K562 (cell line): ENCODE measurements around the gene GABRA4. TPM values are rescaled to one million over a fixed set of nuclear protein-coding genes. Genes with fewer than 3 reads are reported as not detected.

Experiments used
- ATAC-seq: fragments of 200-7000 bp; cut with Tn5 transposase; 3 replicates; pipeline ENCODE4 v1.9.1; 2020; ENCODE audit warnings: moderate library complexity
- BruUV-seq: library from RNA; stranded (reverse); fragments of 400-500 nt; replicated peaks from 2 replicates; lab custom pipeline; 2021; lab: Mats Ljungman, UMichigan
- CTCF ChIA-PET: fragments of 300-600 bp; formaldehyde crosslinking; extraction: SDS; loops from one replicate; lab custom pipeline; 2021; ENCODE audit warnings: low intra/inter-chr PET ratio; lab: Yijun Ruan, JAX
- POLR2A ChIA-PET: fragments of 300-600, 350-650 bp; sonication (Branson Sonifier 250); formaldehyde crosslinking; extraction: SDS; loops from one replicate; lab custom pipeline; 2021; ENCODE audit warnings: antibody characterized with exemption, inconsistent platforms; lab: Yijun Ruan, JAX
- DNase-seq, 4 experiments: peaks; one replicate each; pipeline versions ENCODE4 v3.0.0 to v3.0.0-alpha.2; 2011 to 2018; ENCODE audit warnings: low spot score in 3 of 4, mixed read lengths in 3 of 4; ENCODE audit errors: extremely low read depth in 1 of 4
- FAIRE-seq: peaks from 2 replicates; lab custom pipeline; 2011; peaks lifted over from hg19 to GRCh38; lab: Jason Lieb, UNC
- H2AFZ ChIP-seq: 2 replicates; pipeline ENCODE4 v1.6.0; 2011; ENCODE audit warnings: low read depth, low read length, control low read depth, inconsistent platforms
- H3K27ac ChIP-seq: fragments of 200-600 bp; 3 replicates; pipeline ENCODE4 v1.8.0; 2011; ENCODE audit warnings: low read depth, mild to moderate bottlenecking, control low read depth, inconsistent platforms, low read length, moderate library complexity, mixed read lengths; ENCODE audit errors: extremely low read depth
- H3K27me3 ChIP-seq, 2 experiments: fragments of 300-600 bp in 1 of 2; 2 replicates in 1 of 2; 3 replicates in 1 of 2; pipeline versions ENCODE4 v1.6.0 to v1.8.0; 2011; ENCODE audit warnings: inconsistent platforms in 2 of 2, low read length in 2 of 2, mild to moderate bottlenecking in 1 of 2, mixed read lengths in 1 of 2, moderate library complexity in 1 of 2; ENCODE audit not compliant: control insufficient read depth in 2 of 2, insufficient read depth in 2 of 2
- H3K36me3 ChIP-seq: fragments of 300-600 bp; 3 replicates; pipeline ENCODE4 v1.8.0; 2011; ENCODE audit warnings: mild to moderate bottlenecking, low read length, inconsistent platforms; ENCODE audit not compliant: control insufficient read depth, insufficient read depth
- H3K4me1 ChIP-seq, 2 experiments: fragments of 200-600 bp in 1 of 2; replicated peaks in 1 of 2; 2 replicates in 1 of 2; 3 replicates in 1 of 2; pipeline versions ENCODE4 v1.5.1 to v1.8.0; 2011; ENCODE audit warnings: inconsistent platforms in 2 of 2, low read length in 2 of 2, mild to moderate bottlenecking in 1 of 2, mixed read lengths in 1 of 2, moderate library complexity in 1 of 2; ENCODE audit not compliant: control insufficient read depth in 2 of 2, insufficient read depth in 2 of 2
- H3K4me2 ChIP-seq: 2 replicates; pipeline ENCODE4 v1.6.1; 2011; ENCODE audit warnings: low read length, control low read depth, inconsistent platforms, mixed read lengths; ENCODE audit not compliant: insufficient read depth
- H3K4me3 ChIP-seq: fragments of 200-600 bp; sonication (generic), shearing (Covaris generic); 2 replicates; pipeline ENCODE4 v1.5.1; 2016; ENCODE audit warnings: control low read depth, inconsistent platforms
- H3K79me2 ChIP-seq: fragments of 200-600 bp; 3 replicates; pipeline ENCODE4 v1.8.0; 2011; ENCODE audit warnings: low read length, inconsistent platforms; ENCODE audit not compliant: control insufficient read depth, insufficient read depth
- H3K9ac ChIP-seq, 2 experiments: 2 replicates each; pipeline versions ENCODE4 v1.6.0 to v1.6.1; 2011; ENCODE audit warnings: low read depth in 2 of 2, low read length in 2 of 2, control low read depth in 1 of 2, inconsistent platforms in 1 of 2, mild to moderate bottlenecking in 1 of 2, mixed read lengths in 1 of 2; ENCODE audit not compliant: insufficient read depth in 1 of 2
- H3K9me1 ChIP-seq: one replicate; pipeline ENCODE4 v1.6.0; 2011; ENCODE audit warnings: inconsistent platforms, mild to moderate bottlenecking, low read length, moderate library complexity; ENCODE audit not compliant: control insufficient read depth, insufficient read depth
- H3K9me3 ChIP-seq: replicated peaks from 2 replicates; pipeline ENCODE4 v1.5.1; 2011; ENCODE audit warnings: low read depth, low read length, inconsistent platforms; ENCODE audit not compliant: control insufficient read depth, insufficient read depth
- H4K20me1 ChIP-seq: replicated peaks from 2 replicates; pipeline ENCODE4 v1.6.1; 2011; ENCODE audit warnings: low read length, inconsistent platforms, mixed read lengths; ENCODE audit not compliant: control insufficient read depth, insufficient read depth
- CHCHD3 ChIP-seq: fragments of 250-450 bp; sonication (Bioruptor Pico); IDR thresholded peaks from 2 replicates; pipeline ENCODE4 v2.1.2; 2022; ENCODE audit warnings: mild to moderate bottlenecking
- ETV5 ChIP-seq: sonication (generic); formaldehyde crosslinking; IDR thresholded peaks from 2 replicates; pipeline ENCODE4 v1.4.0; 2020; ENCODE audit warnings: low read depth, mild to moderate bottlenecking, missing genetic modification reagents
- EZH2 ChIP-seq: IDR thresholded peaks from 2 replicates; pipeline ENCODE4 v1.6.1; 2012; ENCODE audit warnings: low read depth, mild to moderate bottlenecking, inconsistent platforms, low read length, borderline replicate concordance
- NONO ChIP-seq, 2 experiments: fragments of 200-400 bp in 1 of 2; fragments of 450-650 bp in 1 of 2; formaldehyde crosslinking in 1 of 2; IDR thresholded peaks; 2 replicates each; pipeline ENCODE4 v1.6.1; 2017; ENCODE audit warnings: low read depth in 2 of 2, mild to moderate bottlenecking in 2 of 2, moderate library complexity in 2 of 2, low read length in 1 of 2
- NR2C1 ChIP-seq, 2 experiments: fragments of 450-650 bp; IDR thresholded peaks; 2 replicates each; pipeline ENCODE4 v1.6.1; 2017; ENCODE audit warnings: mild to moderate bottlenecking in 2 of 2, antibody characterized with exemption in 1 of 2, inconsistent platforms in 1 of 2, missing compliant biosample characterization in 1 of 2, missing genetic modification characterization in 1 of 2
- RFX5 ChIP-seq: IDR thresholded peaks from 2 replicates; pipeline ENCODE4 v1.6.1; 2011; ENCODE audit warnings: low read depth, mild to moderate bottlenecking, improper control_type of control experiment, low read length
- SLC30A9 ChIP-seq: fragments of 250-450 bp; sonication (Bioruptor Pico); IDR thresholded peaks from 2 replicates; pipeline ENCODE4 v1.8.0; 2022; ENCODE audit warnings: mild to moderate bottlenecking, moderate library complexity
- SUPT5H ChIP-seq: fragments of 450-650 bp; IDR thresholded peaks from 2 replicates; pipeline ENCODE4 v1.6.1; 2016
- TAF7 ChIP-seq: fragments of 450-650 bp; IDR thresholded peaks from 2 replicates; pipeline ENCODE4 v1.6.1; 2016; ENCODE audit warnings: missing genetic modification characterization, missing compliant biosample characterization
- TAF9B ChIP-seq: fragments of 450-650 bp; IDR thresholded peaks from 2 replicates; pipeline ENCODE4 v1.6.1; 2018; ENCODE audit warnings: mild to moderate bottlenecking; ENCODE audit not compliant: partially characterized antibody
- TFAM ChIP-seq: fragments of 250-450 bp; sonication (Bioruptor Pico); conservative IDR thresholded peaks from 2 replicates; pipeline ENCODE4 v1.5.0; 2021; ENCODE audit warnings: mild to moderate bottlenecking, moderate library complexity
- ZC3H8 ChIP-seq: fragments of 450-650 bp; IDR thresholded peaks from 2 replicates; pipeline ENCODE4 v1.6.1; 2017
- ZNF57 ChIP-seq: fragments of 450-650 bp; formaldehyde crosslinking; IDR thresholded peaks from 2 replicates; pipeline ENCODE4 v1.4.0; 2020; ENCODE audit warnings: mild to moderate bottlenecking, moderate library complexity
- ZNF668 ChIP-seq: fragments of 250-450 bp; sonication (Bioruptor Pico); IDR thresholded peaks from 2 replicates; pipeline ENCODE4 v1.8.0; 2022; ENCODE audit warnings: mild to moderate bottlenecking, inconsistent platforms
- ZNF696 ChIP-seq: fragments of 250-450 bp; sonication (Bioruptor Pico); conservative IDR thresholded peaks from 2 replicates; pipeline ENCODE4 v1.4.0; 2020; ENCODE audit warnings: mild to moderate bottlenecking, moderate library complexity
- ZNF764 ChIP-seq: fragments of 250-450 bp; sonication (Bioruptor Pico); IDR thresholded peaks from 2 replicates; pipeline ENCODE4 v1.4.0; 2020; ENCODE audit warnings: low read depth, mild to moderate bottlenecking, moderate library complexity
- ZNF77 ChIP-seq: fragments of 250-450 bp; sonication (Bioruptor Pico); IDR thresholded peaks from 2 replicates; pipeline ENCODE4 v1.5.0; 2020
- in situ Hi-C: fragments of 300-500 bp; cut with MboI; formaldehyde crosslinking; loops from 4 replicates; pipeline ENCODE4 v1.15.0; 2018; ENCODE audit warnings: inconsistent platforms, mixed read lengths
- intact Hi-C: fragments of 100-400 bp; cut with micrococcal nuclease; formaldehyde crosslinking; loops from 2 replicates; pipeline ENCODE4 v1.14.2; 2022
- polyA plus RNA-seq, 8 experiments: library from polyadenylated mRNA; depleted of rRNA in 4 of 8; stranded (reverse) in 5 of 8; unstranded in 3 of 8; fragments of >200 nt; fragmentation: Nextera tagmentation in 2 of 8; fragmentation: Illumina TruSeq in 1 of 8; extraction: Ambion mirVana in 2 of 8; extraction: Trizol in 1 of 8; gene quantifications; 2 replicates each; pipeline versions ENCODE4 v1.2.1 to v1.2.3, GENCODE V29; 2011 to 2014; ENCODE audit warnings: inconsistent platforms in 1 of 8, missing spikeins in 1 of 8
- total RNA-seq, 7 experiments: library from RNA; depleted of rRNA in 6 of 7; stranded (reverse); fragments of >200 nt in 6 of 7; fragmentation: Illumina TruSeq in 2 of 7; extraction: Trizol in 2 of 7; gene quantifications; 2 replicates each; pipeline versions ENCODE4 v1.2.1 to v1.2.3, GENCODE V29; 2011 to 2021; ENCODE audit warnings: low replicate concordance in 1 of 7
- TF ChIP-seq, protein P1 (sequence below): fragments of 450-650 bp; IDR thresholded peaks from 2 replicates; pipeline ENCODE4 v1.6.1; 2017; ENCODE audit warnings: antibody characterized with exemption
- TF ChIP-seq, protein P2 (sequence below): fragments of 450-650 bp; IDR thresholded peaks from 2 replicates; pipeline ENCODE4 v1.6.1; 2016; ENCODE audit warnings: borderline replicate concordance
- TF ChIP-seq, protein P3 (sequence below): fragments of 450-650 bp; formaldehyde crosslinking; IDR thresholded peaks from 2 replicates; pipeline ENCODE4 v1.4.0; 2022; ENCODE audit warnings: missing genetic modification characterization

The GABRA4 gene
- total and polyA plus RNA-seq, 9 of the 15 experiments (the other 6 are each of a cell fraction or from before 2014, with no cell fraction given), result not detected

GRCh38 chr4:46924789-46925529, 68.4 kb downstream of the GABRA4 start:
- Histone ChIP-seq H3K4me1 (no peaks in the 10 kb centered on the region), H3K4me3 (no peak overlapping the region), H3K4me2 (no peak overlapping the region), H3K9me1 (no peaks in the 10 kb centered on the region), H3K27me3 (no peaks in the 10 kb centered on the region), H2AFZ (no peak overlapping the region)
- no peak for FAIRE-seq
- in situ Hi-C loops (no loop called here), intact Hi-C loops (no loop called here)
- DNase-seq, result no peak
- no peak for ATAC-seq
- CTCF ChIA-PET, result no interaction called here
- TF ChIP-seq, protein P1, sequence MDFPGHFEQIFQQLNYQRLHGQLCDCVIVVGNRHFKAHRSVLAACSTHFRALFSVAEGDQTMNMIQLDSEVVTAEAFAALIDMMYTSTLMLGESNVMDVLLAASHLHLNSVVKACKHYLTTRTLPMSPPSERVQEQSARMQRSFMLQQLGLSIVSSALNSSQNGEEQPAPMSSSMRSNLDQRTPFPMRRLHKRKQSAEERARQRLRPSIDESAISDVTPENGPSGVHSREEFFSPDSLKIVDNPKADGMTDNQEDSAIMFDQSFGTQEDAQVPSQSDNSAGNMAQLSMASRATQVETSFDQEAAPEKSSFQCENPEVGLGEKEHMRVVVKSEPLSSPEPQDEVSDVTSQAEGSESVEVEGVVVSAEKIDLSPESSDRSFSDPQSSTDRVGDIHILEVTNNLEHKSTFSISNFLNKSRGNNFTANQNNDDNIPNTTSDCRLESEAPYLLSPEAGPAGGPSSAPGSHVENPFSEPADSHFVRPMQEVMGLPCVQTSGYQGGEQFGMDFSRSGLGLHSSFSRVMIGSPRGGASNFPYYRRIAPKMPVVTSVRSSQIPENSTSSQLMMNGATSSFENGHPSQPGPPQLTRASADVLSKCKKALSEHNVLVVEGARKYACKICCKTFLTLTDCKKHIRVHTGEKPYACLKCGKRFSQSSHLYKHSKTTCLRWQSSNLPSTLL, result no peak
- TF ChIP-seq ZNF668 (CRISPR knock-in tag), result no peak
- no peak for TF ChIP-seq SUPT5H
- TF ChIP-seq ZC3H8, result no peak
- no peak for TF ChIP-seq ZNF57 (CRISPR knock-in tag)
- TF ChIP-seq TAF9B, result no peak
- no peak for TF ChIP-seq CHCHD3
- TF ChIP-seq ZNF764 (CRISPR knock-in tag), result no peak
- TF ChIP-seq TFAM (CRISPR knock-in tag), result no peak
- no peak for TF ChIP-seq EZH2
- no peak for TF ChIP-seq RFX5
- TF ChIP-seq ETV5, result no peak
- TF ChIP-seq NR2C1 (IDR thresholded peaks at IDR 0.05), result no peak
- TF ChIP-seq NR2C1 (tag; IDR thresholded peaks at IDR 0.05), result no peak
- no peak for TF ChIP-seq SLC30A9 (CRISPR knock-in tag)
- no peak for TF ChIP-seq TAF7 (tag)
- TF ChIP-seq, protein P2, sequence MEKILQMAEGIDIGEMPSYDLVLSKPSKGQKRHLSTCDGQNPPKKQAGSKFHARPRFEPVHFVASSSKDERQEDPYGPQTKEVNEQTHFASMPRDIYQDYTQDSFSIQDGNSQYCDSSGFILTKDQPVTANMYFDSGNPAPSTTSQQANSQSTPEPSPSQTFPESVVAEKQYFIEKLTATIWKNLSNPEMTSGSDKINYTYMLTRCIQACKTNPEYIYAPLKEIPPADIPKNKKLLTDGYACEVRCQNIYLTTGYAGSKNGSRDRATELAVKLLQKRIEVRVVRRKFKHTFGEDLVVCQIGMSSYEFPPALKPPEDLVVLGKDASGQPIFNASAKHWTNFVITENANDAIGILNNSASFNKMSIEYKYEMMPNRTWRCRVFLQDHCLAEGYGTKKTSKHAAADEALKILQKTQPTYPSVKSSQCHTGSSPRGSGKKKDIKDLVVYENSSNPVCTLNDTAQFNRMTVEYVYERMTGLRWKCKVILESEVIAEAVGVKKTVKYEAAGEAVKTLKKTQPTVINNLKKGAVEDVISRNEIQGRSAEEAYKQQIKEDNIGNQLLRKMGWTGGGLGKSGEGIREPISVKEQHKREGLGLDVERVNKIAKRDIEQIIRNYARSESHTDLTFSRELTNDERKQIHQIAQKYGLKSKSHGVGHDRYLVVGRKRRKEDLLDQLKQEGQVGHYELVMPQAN, result no peak
- TF ChIP-seq, protein P3, sequence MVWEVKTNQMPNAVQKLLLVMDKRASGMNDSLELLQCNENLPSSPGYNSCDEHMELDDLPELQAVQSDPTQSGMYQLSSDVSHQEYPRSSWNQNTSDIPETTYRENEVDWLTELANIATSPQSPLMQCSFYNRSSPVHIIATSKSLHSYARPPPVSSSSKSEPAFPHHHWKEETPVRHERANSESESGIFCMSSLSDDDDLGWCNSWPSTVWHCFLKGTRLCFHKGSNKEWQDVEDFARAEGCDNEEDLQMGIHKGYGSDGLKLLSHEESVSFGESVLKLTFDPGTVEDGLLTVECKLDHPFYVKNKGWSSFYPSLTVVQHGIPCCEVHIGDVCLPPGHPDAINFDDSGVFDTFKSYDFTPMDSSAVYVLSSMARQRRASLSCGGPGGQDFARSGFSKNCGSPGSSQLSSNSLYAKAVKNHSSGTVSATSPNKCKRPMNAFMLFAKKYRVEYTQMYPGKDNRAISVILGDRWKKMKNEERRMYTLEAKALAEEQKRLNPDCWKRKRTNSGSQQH (CRISPR knock-in tag), result no peak
- no peak for TF ChIP-seq NONO (IDR thresholded peaks at IDR 0.05; ENCODE audit: low read depth in 2 of 2, low read length in 1 of 2)
- no peak for TF ChIP-seq ZNF696 (CRISPR knock-in tag)
- TF ChIP-seq ZNF77, result no peak
- TF ChIP-seq, all 486 proteins: peak for 0
- Histone ChIP-seq H3K9me3 (no peaks in the 10 kb centered on the region), H3K36me3 (no peaks in the 10 kb centered on the region), H3K9ac (no peak overlapping the region), H4K20me1 (no peaks in the 10 kb centered on the region), H3K79me2 (no peaks in the 10 kb centered on the region), H3K27ac (no peak overlapping the region)
- no TSS peak for BruUV-seq
- POLR2A ChIA-PET, result no interaction called here
